NCI-H2171 treated with DMSO at 0.1 percent for 48 hours (cell line): ENCODE data around the gene INSYN2A.

ENCODE experiments used
- DNase-seq: peaks from one replicate; lab custom pipeline; 2025; lab: John Stamatoyannopoulos, UW

INSYN2A gene

GRCh38 chr10:127196282-127197153 is at the start of gene INSYN2A:
INSYN2A (minus strand) TSS chr10:127196591; CDS start chr10:127176395, 20,196 bp downstream.
- peak; percentile 65 for DNase-seq

- DNase-seq: no peak
These were observed 49.1 kb upstream of the INSYN2A start for GRCh38 chr10:127245456-127245855.

- no peak for DNase-seq
These were observed 47.3 kb upstream of the INSYN2A start for GRCh38 chr10:127243490-127244272.

GRCh38 chr10:127242914-127243313 is 46.5 kb upstream of the INSYN2A start:
- no peak for DNase-seq

- no peak for DNase-seq
These were observed 39.9 kb upstream of the INSYN2A start for GRCh38 chr10:127236266-127236665.

GRCh38 chr10:127234306-127234800 is 38.0 kb upstream of the INSYN2A start:
- DNase-seq: no peak

- peak; percentile 45 for DNase-seq
These were observed 31.9 kb upstream of the INSYN2A start for GRCh38 chr10:127228195-127228787.

GRCh38 chr10:127227663-127228062 is 31.3 kb upstream of the INSYN2A start:
- DNase-seq: no peak

- DNase-seq: no peak
These were observed 30.6 kb upstream of the INSYN2A start for GRCh38 chr10:127227027-127227426.

- DNase-seq: no peak
These were observed 24.9 kb upstream of the INSYN2A start for GRCh38 chr10:127221281-127221680.

GRCh38 chr10:127218658-127219057 is 22.3 kb upstream of the INSYN2A start:
- DNase-seq: no peak

GRCh38 chr10:127216786-127217185 is 20.4 kb upstream of the INSYN2A start:
- peak; percentile 44 for DNase-seq

GRCh38 chr10:127216274-127216673 is 19.9 kb upstream of the INSYN2A start:
- DNase-seq: peak; percentile 27

- DNase-seq: peak; percentile 67
These were observed 19.5 kb upstream of the INSYN2A start for GRCh38 chr10:127215866-127216265.

GRCh38 chr10:127210936-127211466 is 14.6 kb upstream of the INSYN2A start:
- DNase-seq: peak; percentile 42

- no peak for DNase-seq
These were observed 10.7 kb upstream of the INSYN2A start for GRCh38 chr10:127207081-127207480.

GRCh38 chr10:127203067-127203466 is 6.7 kb upstream of the INSYN2A start:
- DNase-seq: no peak

GRCh38 chr10:127200646-127201045 is 4.3 kb upstream of the INSYN2A start:
- DNase-seq: no peak

- DNase-seq: no peak
These were observed 2.3 kb upstream of the INSYN2A start for GRCh38 chr10:127198721-127199120.

GRCh38 chr10:127198307-127198706 is 1.9 kb upstream of the INSYN2A start:
- peak; percentile 15 for DNase-seq

GRCh38 chr10:127197154-127197432 is 702 bp upstream of the INSYN2A start:
- DNase-seq: peak; percentile 32

GRCh38 chr10:127195571-127196281 is 665 bp downstream of the INSYN2A start:
- peak; percentile 15 for DNase-seq
